ENCODE data around the gene ACTN1.

- no peak for TF ChIP-seq GATA3 (IDR thresholded peaks at IDR 0.05; ENCODE audit: low read depth, low read length)
- TF ChIP-seq GATA2 (IDR thresholded peaks at IDR 0.05; ENCODE audit: low read depth, low read length) = no peak
These were observed 2.5 kb upstream of the ACTN1 start for GRCh38 chr14:68981539-68981976.

Measured in SH-SY5Y (cell line).